HG02588 (cell line): ENCODE measurements around the gene GNAQ.
"Not testable (repeated sequence)": the region's sequence is repeated elsewhere in the genome, so short reads cannot be mapped to it uniquely, and the experiment has no call there.

Source experiments
- ATAC-seq: cut with Tn5 transposase; IDR thresholded peaks from one replicate; pipeline ENCODE4 v1.9.1; 2021; ENCODE audit warnings: mild to moderate bottlenecking, moderate library complexity; ENCODE audit not compliant: unreplicated experiment

Gene GNAQ

DNA sequence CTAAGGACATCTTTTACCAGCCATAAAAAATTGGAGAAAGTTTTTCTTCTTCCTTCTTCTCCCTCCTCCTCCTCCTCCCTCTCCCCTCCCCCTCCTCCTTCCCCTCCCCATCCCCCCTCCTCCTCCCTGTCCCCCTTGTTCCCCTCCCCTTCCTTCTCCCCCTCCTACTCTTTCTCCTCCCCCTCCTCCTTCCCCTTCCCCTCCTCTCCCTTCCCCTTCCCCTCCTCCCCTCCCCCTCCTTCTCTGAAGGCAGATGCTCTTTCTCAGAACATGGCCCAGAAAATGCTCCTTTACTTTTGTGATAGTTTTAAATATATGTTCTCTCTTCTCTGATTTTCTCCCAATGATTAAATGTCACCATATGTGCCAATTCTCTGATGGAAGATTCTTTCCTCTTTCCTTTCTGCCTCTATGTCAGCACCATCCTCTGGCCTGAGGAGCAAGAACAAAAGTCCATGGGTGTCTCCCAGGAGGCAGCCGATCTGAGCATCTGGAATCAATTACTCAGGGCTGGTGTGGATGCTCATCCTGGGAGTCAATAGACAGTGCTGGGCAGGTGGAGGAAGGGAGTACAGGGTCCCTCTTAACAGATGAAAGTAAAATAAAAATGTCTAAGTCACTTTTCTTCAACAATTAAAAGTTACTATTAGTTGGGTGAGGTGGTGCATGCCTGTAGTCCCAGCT, 320.5 kb downstream of the GNAQ start:
- no peak for ATAC-seq

DNA sequence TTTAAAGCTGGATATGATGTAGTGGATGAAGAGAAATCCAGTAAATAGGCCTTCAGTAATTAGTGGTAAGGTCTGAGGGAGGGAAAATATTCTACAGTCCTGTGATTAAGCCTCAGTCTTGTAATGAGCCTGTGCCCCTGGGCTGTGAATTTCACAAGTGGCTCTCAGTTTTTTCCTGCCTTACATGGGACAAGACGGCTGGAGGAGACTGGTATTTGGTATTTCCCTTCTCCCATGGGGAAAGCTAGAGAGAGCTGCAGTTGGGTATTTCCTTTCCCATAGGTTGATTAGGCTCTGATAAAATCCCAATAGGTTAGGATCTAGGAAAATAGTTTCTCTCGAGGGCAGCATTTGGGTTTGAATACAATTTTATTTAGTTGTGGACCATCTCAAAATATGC, 321.3 kb downstream of the GNAQ start:
- no peak for ATAC-seq

DNA sequence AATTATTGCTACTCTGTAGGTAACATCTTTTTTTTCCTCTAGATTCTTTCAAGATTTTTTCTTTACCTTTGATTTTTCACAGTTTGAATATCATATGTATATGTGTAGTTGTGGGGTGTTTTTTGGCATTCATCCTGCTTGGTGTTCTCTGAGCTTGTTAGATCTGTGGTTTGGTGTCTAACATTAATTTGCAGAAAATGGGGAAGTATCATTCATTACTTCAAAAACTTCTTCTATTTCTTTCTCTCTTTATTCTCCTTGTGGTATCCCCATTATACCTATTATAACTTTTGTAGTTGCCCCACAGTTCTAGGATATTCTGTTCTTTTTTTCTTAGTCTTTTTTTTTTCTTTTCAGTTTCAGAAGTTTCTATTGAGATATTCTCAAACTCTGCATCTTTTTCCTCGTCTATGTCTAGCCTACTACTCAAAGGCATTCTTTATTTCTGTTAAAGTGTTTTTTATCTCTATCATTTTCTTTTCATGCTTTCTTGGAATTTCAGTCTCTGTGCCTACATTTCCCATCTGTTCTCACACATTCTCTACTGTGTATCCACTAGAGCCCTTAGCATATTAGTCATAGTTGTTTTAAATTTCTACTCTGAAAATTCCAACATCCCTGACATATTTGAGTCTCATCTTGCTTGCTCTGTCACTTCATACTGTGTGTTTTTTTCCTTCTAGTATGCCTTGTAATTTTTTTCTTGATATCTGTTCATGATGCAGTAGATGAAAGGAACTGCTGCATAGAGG, 323.4 kb downstream of the GNAQ start:
- ATAC-seq: no peak

DNA sequence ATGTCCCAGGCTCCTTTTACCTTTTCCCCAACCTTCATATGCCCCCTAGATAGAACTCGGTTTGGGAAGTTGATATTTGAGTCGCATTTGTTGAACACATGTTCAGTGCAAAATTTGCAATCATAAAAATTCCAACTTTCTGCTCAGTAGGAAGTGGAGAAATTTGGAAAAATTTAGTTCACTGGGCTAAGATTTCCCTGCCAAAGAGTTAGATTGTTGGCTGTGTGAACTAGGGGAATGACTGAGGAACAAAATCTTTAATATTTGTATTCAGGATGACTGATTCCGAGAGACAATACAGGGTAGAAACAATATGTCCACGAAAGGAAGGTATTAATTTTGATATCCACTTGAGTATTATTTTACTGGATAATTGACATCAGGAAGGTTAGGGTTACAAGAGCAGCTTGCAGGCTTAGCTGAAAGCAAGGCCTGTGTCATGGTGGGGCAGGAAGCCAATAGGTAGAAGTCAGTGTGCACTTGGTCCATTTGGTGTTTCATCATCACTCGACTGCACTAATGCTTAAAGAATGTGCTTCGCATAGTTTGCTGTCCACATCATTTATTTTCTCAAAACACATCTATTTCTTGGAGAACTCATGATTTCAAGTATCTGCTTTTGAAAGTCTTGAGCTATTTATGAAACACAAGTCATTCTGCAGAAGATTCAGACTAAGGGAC, 324.1 kb downstream of the GNAQ start:
- ATAC-seq: no peak

DNA sequence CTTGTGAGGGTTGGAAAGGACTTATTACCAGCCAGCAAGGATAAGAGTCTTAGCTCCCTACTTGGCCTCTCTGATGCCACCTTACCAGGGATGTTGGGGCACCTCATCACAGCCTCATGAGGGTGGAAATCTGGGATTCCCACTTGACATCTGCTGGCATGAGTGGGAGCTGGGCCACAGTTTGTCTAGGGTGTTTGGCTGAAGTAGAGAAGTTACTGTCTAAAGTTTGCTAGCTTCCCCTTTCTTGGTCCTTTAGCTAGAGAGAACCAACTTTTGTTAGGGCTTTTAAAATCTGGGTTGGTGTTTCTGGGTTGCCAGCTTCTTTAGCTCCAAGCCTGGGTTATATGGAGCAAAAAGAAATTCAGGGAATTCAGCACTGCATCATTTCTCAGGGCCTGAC, 326.0 kb downstream of the GNAQ start:
- ATAC-seq: no peak

DNA sequence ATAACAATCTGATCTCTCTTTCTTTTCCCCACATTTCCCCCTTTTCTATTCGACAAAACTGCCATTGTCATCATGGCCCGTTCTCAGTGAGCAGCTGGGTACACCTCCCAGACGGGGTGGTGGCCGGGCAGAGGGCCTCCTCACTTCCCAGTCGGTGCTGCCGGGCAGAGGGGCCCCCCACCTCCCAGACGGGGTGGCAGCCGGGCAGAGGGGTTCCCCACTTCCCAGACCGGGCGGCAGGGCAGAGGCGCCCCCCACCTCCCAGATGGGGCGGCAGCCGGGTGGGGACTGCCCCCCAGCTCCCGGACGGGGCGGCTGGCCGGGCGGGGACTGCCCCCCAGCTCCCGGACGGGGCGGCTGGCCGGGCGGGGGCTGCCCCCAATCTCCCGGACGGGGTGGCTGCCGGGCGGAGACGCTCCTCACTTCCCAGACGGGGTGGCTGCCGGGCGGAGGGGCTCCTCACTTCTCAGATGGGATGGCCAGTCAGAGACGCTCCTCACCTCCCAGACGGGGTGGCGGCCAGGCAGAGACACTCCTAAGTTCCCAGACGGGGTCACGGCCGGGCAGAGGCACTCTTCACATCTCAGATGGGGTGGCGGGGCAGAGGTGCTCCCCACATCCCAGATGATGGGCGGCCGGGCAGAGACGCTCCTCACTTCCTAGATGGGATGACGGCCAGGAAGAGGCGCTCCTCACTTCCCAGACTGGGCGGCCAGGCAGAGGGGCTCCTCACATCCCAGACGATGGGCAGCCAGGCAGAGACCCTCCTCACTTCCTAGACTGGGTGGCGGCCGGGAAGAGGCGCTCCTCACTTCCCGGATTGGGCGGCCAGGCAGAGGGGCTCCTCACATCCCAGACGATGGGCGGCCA, 328.9 kb downstream of the GNAQ start:
- not testable (repeated sequence) for ATAC-seq

DNA sequence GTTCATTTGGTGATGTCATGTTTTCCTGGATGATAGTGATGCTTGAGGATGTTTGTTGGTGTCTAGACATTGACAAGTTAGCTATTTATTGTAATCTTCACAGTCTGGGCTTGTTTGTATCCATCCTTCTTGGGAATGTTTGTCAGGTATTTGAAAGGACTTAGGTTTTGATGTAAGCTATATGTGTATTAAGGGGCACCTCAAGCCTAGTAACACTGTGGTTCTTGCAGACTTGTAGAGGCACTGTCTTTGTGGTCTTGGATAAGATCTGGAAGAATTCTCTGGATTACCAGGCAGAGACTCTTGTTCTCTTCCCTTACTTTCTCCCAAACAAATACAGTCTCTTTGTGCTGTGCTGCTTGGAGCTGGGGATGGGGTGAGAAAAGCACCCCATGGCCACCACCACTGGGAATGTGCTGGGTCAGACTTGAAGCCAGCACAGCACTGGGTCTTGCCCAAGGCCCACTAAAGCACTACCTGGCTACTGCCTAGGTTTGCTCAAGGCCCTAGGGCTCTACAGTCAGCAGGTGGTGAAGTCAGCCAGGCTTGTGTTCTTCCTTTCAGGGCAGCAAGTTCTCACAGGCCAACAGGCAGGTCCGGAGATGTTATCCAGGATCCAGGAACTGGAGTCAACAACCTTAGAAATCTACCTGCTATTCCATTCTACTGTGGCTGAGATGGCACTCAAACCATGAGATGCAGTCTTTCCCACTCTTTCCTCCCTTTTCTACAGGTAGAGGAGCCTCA, 334.2 kb downstream of the GNAQ start:
- no peak for ATAC-seq

DNA sequence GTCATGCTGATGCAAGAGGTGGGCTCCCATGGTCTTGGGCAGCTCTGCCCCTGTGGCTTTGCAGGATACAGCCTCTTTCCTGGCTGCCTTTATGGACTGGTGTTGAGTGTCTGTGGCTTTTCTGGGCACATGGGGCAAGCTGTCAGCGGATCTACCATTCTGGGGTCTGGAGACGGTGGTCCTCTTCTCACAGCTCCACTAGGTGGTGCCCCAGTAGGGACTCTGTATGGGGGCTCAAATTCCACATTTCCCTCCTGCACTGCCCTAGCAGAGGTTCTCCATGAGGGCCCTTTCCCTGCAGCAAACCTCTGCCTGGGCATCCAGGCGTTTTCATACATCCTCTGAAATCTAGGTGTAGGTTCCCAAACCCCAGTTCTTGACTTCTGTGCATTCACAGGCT, 340.9 kb downstream of the GNAQ start:
- not testable (repeated sequence) for ATAC-seq

DNA sequence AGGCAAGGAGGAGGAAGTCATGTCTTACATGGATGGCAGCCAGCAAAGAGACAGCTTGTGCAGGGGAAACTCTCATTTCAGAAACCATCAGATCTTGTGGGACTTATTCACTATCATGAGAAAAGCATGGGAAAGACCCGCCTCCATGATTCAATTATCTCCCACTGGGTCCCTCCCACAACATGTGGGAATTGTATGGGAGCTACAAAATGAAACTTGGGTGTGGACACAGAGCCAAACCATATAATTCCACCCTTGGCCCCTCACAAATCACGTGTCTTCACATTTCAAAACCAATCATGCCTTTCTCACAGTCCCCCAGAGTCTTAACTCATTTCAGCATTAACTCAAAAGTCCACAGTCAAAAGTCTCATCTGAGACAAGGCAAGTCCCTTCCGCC, 341.5 kb downstream of the GNAQ start:
- ATAC-seq: not testable (repeated sequence)

DNA sequence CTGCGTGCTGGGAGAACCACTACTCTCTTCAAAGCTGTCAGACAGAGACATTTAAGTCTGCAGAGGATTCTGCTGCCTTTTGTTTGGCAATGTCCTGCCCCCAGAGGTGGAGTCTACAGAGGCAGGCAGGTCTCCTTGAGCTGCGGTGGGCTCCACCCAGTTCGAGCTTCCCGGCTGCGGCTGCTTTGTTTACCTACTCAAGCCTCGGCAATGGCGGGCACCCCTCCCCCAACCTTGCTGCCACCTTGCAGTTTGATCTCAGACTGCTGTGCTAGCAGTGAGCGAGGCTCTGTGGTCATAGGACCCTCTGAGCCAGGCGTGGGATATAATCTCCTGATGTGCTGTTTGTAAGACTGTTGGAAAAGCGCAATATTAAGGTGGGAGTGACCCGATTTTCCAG, 343.9 kb downstream of the GNAQ start:
- ATAC-seq: not testable (repeated sequence)

DNA sequence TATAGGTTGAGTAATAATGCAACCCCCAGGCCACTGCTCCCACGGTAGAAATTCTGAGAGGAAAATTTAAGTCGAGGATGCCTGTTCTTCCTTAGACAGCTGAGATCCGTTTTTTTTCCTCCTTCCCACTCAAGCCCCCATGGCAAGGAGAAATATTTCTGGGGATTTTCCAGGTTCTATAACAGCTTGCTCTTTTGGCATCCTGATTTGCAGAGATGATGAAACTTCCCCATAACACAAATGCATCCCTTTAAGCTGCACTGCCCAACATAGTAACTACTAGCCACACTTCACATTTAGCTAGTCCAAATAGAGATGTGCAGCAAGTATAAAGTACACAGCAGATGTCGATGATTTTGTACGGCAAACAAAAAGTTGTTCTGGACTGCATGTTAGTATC, 351.0 kb downstream of the GNAQ start:
- no peak for ATAC-seq

DNA sequence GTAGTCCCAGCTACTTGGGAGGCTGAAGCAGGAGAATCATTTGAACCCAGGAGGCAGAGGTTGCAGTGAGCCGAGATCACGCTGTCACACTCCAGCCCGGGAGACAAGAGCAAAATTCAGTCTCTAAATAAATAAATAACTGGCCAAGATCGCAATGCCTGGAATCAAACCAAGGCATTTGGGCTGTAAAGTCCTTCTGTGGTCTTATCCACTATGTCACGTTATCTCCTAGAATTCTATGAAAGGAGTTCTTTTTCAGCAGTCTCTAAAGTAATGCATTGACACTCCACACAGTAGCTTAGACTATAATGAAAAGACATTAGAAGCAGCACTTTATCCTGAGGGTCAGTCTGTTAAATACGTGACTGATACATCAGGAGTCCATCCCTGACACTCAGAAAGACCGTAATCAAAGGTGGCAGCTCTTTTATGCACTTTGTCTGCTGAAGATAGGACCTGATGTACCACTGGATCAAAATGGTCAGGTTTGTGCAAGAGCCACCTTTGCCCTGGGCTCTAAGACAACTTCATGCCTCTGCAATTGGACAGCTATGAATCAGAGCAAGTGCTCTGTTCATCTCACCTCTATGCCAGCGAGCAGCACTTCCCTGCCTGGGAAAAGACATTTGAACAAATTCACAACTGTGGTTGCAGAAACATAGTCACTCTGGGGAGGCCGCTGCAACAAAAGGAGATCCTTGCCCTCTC, 351.8 kb downstream of the GNAQ start:
- no peak for ATAC-seq

DNA sequence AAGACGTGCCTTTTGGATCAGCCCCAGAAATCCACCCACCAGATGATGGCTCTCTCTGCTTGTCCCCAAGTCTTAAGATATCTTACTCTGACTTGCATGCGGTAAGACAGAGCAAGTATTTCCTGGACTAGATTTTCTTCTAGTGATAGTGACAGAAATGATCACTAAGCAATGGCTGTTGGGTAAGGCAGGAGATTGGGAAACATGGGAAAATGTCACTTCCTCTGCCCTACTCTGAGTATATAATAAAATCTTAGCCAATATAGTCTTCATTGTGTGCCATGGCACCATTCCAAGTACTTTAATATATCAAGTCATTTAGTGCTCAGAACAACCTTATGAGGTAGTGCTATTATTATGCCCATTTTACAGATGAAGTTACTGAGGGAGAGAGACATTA, 352.5 kb downstream of the GNAQ start:
- ATAC-seq: no peak

DNA sequence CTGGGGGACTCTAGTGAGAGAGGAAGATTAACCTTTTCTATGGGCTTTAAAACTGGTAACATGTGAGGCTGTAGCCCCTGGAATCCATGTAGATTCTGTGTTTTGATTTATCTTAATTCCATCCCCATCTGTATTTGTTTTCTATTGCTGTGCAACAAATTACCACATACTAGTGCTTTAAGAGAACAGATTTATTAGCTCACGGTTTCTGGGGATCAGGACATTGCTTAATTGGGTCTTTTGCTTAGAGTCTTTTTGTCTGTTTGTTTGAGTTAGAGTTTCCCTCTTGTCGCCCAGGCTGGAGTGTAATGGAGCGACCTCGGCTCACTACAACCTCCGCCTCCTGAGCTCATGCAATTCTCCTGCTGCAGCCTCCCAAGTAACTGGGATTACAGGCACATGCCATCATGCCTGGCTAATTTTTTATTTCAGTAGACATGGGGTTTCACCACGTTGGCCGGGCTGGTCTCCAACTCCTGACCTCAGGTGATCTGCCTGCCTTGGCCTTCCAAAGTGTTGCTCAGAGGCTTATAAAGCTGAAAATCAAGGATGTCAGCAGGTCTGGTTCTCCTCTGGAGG, 353.6 kb downstream of the GNAQ start:
- ATAC-seq: no peak

DNA sequence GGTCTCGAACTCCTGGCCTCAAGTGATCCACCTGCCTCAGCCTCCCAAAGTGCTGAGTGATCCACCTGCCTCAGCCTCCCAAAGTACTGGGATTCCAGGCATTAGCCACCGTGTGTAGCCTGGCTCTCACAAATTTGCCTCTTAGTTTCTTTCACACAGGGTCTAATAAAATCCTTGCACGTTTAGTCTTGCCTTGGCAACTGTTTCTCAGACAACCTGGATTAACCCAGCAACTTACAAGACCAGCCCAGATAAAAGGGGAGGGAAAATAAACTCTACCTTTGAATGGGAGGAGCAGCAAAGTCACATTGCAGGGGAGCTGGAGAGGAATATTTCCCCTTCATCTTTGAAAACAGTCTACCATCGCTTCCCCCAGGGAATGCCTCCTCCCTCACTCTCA, 354.2 kb downstream of the GNAQ start:
- no peak for ATAC-seq

DNA sequence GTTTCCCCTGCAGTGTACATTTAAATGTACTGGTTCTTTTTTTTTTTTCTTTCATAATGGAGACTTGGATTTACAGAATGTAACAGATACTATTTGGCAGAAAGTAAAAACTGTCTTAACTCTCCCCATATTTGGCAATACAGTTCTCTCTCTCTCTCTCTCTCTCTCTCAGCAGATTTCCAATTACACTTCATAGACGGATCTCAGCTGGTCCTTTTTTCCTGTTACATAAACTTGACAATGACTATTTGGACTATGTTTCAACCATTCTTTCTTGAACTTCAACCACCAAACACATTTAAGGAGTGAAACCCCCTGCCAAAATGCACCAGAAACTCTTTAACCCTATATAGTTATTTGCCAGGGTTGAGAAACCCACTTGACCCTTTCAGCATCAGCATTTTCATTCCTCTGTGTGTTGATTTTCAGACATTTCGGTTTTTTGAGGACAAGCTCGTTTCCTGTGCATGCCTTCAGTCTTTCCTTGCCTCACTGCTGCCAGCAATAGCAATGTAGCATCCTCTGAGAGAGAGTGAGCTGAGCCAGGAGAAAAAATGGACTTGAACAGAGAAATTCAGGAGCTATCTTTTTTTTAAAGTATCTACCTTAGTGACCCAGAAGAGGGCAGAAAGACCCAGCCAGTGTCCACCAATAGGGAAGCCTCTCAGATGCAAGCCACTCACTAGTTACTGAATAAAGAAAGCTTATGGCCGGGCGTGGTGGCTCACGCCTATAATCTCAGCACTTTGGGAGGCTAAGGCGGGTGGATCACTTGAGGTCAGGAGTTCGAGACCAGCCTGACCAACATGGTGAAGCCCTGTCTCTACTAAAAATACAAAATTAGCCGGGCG, 357.4 kb downstream of the GNAQ start:
- no peak for ATAC-seq

DNA sequence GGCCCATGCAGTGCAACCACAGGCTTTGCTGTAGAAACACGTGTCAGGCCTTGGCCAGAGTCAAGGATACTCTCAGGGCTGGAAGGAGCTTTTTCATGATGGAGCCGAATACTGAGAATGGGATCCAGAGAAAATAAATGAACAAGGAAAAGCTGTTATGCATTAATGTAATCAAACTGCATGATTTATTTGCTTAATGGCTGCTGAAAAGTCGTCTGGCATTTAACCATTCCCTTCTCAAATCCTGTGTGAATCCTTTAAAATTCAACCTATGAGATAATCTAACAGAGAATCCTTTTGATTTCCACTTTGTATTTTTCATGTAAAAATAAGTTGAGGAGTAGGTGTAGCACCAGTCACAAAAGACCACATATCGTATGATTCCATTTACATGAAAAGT, 359.4 kb downstream of the GNAQ start:
- no peak for ATAC-seq

DNA sequence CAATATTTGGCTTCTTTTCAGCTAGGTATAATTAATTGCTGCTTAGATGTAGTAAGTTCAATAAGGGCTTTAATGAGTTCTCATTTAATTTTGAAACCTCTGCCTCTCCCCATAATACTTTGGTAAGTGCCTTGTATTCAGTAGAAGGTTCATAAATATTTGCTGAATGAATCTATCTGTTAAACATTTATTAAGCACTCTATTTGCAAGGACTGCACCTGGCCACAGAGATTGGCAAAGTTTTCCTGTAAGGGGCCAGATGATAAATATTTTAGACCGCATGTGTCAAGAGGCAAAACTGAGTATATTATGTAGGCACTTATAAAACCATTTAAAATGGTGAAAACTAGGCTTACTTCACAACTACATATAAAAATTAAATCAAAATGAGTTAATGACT, 364.5 kb downstream of the GNAQ start:
- no peak for ATAC-seq
